UCSD-AML1 (cell line): ENCODE measurements around the gene CLNK.

Experiments
- DNase-seq: peaks from one replicate; lab custom pipeline; 2025; ENCODE audit not compliant: unreplicated experiment; lab: John Stamatoyannopoulos, UW

Gene CLNK, protein sequence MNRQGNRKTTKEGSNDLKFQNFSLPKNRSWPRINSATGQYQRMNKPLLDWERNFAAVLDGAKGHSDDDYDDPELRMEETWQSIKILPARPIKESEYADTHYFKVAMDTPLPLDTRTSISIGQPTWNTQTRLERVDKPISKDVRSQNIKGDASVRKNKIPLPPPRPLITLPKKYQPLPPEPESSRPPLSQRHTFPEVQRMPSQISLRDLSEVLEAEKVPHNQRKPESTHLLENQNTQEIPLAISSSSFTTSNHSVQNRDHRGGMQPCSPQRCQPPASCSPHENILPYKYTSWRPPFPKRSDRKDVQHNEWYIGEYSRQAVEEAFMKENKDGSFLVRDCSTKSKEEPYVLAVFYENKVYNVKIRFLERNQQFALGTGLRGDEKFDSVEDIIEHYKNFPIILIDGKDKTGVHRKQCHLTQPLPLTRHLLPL

DNA sequence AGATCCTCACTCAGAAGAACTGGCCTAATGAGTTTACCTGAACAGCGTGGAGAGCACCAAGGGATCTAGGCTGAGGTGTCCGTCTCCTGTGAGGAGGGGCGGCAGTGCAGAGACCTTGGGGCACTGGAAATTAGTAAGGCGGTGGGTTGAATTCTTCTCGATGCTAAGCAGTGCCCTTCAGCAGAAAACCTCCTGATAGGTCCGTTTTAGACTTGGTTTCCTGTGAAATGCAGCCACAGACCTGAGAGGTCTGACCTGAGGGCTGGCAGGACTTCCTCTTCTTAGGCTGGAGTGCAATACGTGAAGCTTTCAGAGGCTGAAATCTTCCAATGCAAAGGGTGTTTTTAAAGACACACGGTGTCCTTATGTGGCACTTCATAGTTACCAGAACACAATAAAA lies at the start of gene CLNK:
Gene CLNK, minus strand, starts transcription at position 138 of the 400 bp plus-strand sequence. CDS start 16,899 bp downstream, outside the sequence.
- DNase-seq, result peak; percentile 63

DNA sequence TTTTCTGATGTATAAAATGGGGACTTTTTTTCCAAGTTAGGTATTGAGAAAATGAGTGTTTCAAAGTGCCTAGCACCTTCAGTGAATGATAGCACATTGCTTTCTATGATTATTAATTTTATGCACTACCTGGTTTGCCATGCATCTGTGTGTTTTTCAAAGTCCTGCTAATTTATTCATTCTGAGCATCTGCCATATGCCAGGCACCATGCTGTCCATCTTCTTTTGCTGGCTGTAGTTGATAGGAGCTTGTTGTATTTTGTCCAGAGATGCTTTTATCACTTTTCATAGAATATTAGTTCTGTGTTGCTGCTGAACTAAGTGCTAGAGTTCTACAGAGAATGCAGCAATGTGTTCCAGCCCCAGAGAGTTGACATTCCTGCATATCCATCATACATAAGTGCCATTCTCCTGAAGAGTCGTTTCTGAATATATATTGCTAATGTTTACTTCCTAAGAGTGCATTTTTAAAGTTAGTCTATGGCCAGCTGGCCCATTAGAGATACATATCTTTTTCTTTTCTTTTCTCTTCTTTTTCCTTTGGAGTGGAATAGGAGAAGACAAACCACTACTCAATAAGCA lies 49.0 kb upstream of the CLNK start:
- no peak for DNase-seq

DNA sequence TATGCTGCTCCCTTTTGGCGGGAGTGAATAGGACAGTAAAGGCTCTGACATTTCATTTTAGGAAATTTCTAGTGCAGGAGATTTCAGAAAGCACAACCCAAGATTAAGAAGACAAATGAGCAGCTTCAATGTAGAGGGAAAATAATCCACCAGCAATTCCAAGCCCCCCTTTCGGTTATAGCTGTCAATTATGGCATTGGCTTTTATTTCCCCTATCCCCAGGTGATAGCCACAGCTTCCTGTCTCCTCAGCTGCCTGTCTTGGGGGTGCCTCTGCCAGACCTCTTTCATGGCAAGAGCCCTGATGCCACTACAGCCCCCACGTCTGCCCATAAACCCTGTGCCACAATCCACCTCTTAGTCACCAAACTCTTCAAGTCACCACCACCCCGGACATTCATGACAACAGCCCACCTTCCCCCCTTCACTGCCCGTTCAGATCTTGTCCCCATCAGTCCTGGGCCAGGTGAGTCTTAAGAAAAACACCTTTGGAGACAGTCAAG lies 48.4 kb upstream of the CLNK start:
- peak; percentile 20 for DNase-seq

DNA sequence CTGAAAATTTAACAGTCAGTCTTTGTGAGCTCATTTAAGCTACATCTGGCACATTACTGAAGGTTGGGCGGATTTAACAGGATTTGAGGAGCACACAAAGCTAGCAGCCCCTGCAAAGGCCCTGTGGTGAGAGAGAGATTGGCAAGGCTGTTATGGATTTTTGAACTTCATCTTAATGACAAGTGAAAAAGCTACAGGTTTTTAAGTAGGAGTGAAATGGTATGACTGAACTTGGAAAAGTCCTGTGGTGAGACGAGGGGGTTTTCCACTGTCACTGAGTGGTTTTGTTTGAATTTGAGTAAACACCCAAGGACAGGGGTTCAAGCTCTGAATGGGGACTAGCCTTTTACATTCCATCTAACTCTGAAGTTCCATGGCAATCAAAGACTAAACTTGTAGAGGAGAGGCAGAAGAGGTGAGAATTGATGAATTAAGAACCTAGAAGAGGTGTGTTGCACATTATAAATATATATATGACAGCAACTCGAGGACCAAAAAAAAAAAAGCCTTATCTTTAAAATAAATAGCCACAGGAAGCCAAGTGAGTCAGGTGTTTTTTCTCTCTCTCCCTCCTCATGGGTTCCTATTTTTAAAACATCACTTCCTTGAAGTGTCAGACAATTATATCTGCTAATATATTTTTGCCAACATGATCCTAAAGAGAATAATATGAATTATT lies 47.8 kb upstream of the CLNK start:
- no peak for DNase-seq

DNA sequence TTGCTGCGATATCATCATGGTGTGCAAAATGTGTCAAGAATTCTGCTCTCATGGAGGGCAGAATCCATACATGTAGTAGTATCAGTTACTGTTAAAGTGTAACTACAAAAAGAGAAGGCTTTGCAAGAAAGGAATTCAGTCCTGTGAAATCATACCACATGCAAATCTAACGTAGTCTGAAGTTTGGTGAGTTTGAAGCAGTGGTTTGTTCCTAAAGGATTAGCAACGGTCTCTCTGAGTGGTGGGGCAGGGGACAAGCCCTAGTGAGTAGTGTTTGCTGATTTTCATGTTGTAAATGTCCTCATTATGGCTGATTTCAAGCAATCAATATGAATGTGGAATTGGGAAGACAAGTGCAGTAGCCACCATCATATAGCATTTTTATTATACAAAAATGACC lies 47.1 kb upstream of the CLNK start:
- DNase-seq, result no peak

DNA sequence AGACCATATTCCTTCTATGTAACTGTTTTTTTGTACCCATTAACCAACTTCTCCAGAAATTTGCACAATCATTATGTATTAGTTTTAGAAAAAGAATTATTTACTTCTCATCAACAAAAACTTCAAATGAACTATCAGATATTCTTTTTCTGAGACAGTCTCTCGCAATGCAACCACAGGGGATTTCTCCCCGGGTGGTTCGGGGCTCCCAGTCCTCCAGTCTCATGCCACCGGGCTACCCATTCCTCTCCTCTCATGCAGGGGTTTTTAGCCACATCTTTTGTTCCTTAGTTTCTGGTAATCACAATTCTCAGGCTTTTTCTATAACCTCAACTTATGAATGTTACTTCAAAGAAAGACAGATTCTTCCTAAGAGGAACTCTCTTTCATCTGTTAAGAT lies 46.6 kb upstream of the CLNK start:
- no peak for DNase-seq

DNA sequence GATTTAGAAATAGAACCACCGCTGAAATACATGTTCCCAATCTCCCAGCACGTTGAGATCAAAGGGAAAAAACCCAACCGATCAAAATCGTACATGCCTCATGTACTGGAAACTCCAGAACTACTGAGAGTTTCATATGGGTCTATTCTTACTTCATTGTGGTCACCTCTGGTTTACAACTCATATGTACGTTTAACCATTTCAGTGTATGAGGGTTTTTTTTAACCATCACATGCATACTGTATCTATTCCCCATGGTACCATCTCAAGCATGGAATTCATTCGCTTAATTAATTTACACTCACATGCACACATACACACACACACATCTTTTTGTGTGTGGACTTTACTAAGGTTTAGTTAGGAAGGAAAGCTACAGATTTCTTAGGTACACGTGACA lies 46.0 kb upstream of the CLNK start:
- DNase-seq, result no peak

DNA sequence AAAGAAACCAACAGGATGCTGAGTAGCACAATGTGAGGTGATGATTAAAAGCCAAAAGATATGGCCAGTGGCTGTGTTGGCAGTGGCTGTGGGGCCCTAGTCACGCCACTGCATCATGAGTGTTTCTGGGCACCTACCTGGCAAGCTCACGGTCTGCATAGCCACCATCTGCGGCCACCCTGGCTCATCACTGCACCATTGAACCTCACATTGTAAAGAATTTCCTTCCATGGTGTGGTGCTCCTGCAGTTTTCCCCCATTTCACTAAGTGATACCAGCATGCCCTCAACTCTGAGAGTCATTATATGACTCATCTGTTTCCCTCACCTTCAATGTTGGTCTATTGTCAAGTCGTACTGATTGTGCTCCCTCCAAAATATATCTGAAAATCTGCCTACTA lies 45.5 kb upstream of the CLNK start:
- no peak for DNase-seq

DNA sequence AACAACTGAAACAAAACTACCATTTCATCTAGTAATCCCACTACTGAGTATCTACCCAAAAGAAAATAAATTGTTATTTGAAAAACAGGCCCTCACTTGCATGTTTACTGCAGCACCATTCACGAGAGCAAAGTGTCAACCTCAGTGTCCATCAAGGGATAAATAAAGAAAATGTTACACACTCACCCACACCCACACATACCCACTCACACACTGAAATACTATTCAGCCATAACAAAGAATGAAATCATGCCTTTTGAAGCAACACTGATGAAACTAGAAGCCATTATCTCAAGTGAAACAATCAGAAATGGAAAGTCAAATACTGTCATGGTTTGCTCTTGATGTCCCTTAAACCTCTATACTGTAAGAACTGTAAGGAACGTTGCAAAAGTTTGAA lies 44.8 kb upstream of the CLNK start:
- DNase-seq, result no peak

DNA sequence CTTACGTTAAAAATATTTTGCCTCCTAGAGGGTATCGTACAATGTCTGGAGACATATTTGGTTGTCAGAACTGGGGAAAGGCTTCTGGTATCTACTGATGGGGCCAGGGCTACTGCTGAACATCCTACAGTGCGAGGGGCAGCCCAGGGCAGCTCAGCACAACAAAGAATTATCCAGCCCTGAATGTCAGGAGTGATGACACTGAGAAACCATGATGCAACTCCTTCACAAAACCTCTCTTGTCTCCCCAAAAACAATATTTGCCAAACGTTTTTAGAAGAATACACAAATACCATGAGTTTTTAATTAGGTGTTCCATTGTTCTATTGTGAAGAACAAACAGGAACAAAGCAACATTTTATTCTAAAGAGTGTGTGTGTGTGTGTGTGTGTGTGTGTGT lies 43.4 kb upstream of the CLNK start:
- no peak for DNase-seq

DNA sequence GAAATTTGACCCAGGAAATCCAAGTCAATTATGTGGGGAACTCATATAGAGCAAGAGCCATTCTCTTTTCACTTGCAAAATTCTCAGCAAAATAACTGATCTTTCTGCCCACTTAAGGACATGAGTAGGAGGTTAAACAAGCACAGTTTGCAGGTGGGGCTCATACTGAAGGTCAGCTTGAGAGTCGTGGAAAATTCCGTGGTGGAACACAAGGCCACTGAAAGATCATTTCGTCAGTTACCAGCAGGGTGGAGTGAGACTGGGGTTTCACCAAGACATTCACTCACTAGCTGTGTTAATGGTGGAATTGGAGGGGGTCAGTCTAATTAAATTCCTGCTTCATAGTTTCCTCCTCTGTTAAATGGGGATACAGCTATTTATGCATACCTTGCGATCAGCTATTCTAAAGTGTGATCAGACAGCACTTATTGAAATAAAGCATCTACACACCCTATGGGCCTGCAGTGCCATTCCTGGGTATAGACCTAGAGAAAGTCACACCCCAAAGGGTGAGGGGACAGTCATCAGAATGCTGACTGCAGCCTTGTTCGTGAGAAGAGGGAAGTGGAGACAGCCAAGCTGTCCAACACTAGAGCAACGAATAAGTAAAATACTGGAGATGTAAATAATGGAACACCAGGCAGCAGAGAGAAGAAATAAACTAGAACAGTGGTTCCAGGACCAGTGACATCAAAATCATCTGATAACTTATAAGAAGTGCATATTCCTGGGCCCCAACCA lies 42.7 kb upstream of the CLNK start:
- no peak for DNase-seq

DNA sequence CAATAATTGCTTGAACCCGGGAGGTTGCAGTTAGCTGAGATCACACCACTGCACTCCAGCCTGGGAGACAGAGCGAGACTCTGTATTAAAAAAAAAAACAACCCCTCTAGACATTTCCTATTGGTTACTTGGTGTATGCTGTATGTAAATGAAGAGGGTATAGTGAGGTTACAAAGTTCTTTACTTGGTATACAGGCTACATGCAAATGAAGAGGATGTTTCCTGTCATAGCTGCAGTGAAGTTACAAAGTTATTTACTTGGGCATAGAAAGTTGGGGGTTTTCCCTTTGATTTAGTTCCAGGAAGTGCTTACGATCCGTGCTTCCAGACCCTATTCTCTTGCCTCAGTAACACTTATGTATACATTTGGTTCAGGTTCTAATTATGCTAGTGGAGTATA lies 38.4 kb upstream of the CLNK start:
- no peak for DNase-seq

DNA sequence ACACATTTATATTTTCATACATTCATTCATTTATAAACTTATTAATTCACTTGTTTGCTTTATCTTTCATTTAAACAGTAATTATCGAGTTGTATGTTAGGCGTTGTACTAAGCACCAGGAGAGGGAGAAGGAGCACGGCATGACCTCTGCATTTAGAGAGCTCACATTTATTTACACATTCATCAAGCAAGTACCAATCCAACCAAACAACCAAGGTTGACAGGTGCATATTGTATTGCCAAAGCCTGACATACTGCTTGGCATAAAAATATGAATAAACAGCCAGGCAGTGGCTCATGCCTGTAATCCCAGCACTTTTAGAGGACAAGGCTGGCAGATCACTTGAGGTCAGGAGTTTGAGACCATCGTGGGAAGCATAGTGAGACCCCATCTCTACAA lies 37.0 kb upstream of the CLNK start:
- no peak for DNase-seq

DNA sequence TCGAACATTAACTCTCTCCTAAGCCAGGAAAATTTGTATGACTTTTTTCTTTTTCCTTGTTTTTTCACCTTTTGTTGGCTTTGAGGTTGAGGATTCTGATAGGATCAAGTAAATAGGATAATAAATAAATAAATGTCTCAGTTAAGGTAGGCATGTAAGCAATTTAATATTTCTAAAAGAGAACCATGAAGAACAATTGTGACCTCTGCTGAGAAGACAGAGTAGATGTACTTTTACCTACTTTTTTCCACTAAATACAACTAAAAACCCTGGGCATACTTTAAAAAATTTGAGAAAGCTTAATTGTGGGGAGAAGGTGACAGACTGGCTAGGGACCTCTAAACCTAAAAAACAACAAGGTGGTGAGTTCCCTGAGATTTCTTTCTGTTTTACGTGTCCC lies 31.6 kb upstream of the CLNK start:
- no peak for DNase-seq

DNA sequence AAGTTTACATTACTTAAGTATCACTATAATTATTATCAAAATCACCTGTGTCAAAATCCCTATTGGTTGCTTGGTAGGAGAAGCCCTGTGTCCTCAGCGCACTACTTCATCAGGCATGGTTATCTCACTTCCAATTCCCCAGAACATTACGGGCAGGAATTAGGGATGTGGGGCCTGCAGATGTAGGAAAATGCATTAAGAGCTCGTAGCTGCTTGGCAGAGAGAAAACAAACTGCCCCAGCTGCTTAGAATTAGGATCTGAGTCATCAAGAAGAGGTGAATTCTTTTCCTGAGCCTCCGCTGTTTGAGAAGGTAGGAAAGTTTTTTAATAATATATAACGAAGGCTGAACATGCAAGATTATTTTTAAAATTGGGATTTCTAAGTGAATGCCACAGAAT lies 31.1 kb upstream of the CLNK start:
- DNase-seq, result no peak

DNA sequence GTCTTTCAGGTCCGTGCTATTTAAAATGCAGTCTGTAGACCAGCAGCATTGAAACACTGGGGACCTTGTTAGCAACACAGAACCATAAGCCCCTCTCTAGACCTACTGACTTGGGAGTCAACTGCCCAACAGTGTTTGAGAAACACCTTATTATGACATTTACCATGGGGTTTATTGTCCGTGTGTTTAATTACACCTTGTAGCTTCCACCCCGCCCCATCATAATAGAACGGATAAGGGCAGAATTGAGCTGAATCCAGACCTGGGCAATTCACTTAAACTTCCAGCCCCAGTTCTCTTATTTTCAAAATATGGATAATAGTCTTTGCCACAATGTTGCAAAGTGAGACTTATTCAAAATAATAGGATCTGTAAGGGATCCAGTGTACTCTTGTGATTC lies 30.6 kb upstream of the CLNK start:
- no peak for DNase-seq

DNA sequence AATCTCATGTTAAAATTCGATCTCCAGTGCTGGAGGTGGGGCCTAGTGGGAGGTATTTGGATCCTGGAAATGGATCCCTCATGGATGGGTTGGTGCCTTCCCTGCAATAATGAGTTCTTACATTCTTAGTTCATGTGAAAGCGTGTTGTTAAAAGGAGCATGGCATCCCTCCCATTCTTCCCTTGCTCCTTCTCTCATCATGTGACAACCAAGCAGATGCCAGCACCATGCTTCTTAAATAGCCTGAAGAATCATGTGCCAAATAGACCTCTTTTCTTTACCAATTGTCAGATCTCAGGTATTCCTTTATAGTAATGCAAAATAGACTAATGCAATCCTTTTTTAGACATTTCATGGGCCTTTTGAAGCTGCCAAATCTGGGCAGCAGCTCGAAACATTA lies 29.0 kb upstream of the CLNK start:
- DNase-seq, result no peak

DNA sequence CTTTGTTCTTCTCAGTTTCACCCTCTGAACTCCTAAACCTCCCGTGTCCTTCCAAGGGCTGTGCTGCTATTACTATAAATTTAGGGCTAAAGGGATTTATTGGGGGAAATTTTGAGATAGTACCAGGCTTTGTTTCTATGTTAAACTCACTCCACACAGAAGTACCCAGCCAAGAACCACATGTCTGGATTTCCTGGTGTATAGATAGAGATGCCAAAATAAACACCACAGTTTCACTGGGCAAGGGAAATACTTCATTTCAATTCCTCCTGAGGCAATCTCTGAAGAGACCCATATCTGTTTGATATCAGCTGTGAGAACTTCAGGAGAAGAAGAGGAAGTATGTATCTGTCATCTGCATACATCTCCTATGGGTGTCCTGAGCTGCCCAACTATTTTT lies 21.7 kb upstream of the CLNK start:
- no peak for DNase-seq

DNA sequence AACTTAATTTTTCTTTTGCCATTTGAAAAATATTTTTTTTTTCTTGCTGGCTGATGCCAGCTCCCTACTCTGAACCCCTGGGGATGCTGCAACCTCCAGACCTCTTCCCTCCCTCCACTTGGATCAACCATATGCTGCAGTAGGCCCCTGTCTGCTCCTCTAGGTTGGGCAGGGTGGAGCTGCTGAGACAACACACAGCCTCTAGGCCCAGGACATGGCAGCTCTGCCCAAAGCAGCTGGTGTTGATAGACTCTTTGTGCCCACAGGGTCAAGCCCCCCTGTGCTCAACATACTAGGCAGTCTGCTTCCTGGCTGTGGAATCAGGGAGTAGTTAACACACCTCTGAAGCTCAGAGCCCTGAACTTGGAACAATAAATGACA lies 19.9 kb upstream of the CLNK start:
- peak; percentile 62 for DNase-seq

DNA sequence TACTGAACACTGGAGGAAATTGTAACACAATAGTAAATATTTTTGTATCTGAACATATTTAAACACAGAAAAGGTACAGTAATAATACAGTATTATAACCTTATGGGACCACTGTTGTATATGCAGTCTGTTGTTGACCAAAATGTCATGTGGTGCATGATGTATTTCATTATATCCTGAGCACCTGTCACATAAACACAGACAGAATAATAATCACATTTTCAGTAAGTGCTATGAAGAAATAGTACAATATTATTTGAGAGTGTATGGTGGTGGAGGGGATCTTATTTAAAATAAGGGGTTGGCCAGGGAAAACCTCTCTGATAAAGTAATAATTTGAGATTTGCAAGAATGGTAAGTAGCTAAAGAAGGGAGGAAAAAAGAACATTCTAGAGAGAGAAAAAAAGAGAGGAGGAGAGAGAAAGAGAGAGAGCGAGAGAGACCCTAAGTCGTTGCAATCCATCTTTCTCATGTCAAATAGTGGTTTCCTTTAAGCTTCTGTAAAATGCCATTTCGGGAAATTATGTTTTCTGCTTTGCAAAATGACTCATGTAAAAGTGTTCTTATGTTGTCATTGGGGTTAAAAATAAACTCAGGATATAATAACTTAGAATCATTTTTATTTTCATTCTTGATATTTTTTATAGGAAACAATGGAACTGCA lies 19.3 kb upstream of the CLNK start:
- DNase-seq, result no peak

DNA sequence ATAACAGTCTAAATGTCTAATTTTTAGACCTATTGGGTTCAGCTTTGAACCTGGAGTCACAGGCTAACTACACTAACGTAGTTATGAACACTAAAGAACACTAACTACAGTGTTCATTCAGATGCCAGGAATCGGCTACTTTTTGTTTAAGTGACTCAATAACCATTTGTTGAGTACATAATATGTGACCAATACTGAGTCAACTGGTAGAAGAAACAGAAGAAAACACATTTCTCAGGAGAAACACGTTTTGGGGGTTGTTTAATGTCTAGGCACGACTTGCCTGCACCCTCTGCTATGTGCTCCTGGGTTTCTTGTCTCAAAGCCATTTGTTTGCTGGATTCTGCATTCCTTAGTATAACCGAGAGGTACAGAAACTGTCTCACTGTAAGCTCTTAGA lies 18.6 kb upstream of the CLNK start:
- no peak for DNase-seq
